K562 (cell line): ENCODE data around the gene DBP. TPM values are rescaled to one million over a fixed set of nuclear protein-coding genes. Genes with fewer than 3 reads are reported as not detected.

Experiments used
- ATAC-seq: fragments of 200-7000 bp; cut with Tn5 transposase; 3 replicates; pipeline ENCODE4 v1.9.1; 2020; ENCODE audit warnings: moderate library complexity
- BruUV-seq: library from RNA; stranded (reverse); fragments of 400-500 nt; replicated peaks from 2 replicates; lab custom pipeline; 2021; lab: Mats Ljungman, UMichigan
- CTCF ChIA-PET: fragments of 300-600 bp; formaldehyde crosslinking; extraction: SDS; loops from one replicate; lab custom pipeline; 2021; ENCODE audit warnings: low intra/inter-chr PET ratio; lab: Yijun Ruan, JAX
- POLR2A ChIA-PET: fragments of 300-600, 350-650 bp; sonication (Branson Sonifier 250); formaldehyde crosslinking; extraction: SDS; loops from one replicate; lab custom pipeline; 2021; ENCODE audit warnings: antibody characterized with exemption, inconsistent platforms; lab: Yijun Ruan, JAX
- DNase-seq, 4 experiments: peaks; one replicate each; pipeline versions ENCODE4 v3.0.0 to v3.0.0-alpha.2; 2011 to 2018; ENCODE audit warnings: low spot score in 3 of 4, mixed read lengths in 3 of 4; ENCODE audit errors: extremely low read depth in 1 of 4
- FAIRE-seq: peaks from 2 replicates; lab custom pipeline; 2011; peaks lifted over from hg19 to GRCh38; lab: Jason Lieb, UNC
- H2AFZ ChIP-seq: 2 replicates; pipeline ENCODE4 v1.6.0; 2011; ENCODE audit warnings: low read depth, low read length, control low read depth, inconsistent platforms
- H3K27ac ChIP-seq: fragments of 200-600 bp; 3 replicates; pipeline ENCODE4 v1.8.0; 2011; ENCODE audit warnings: low read depth, mild to moderate bottlenecking, control low read depth, inconsistent platforms, low read length, moderate library complexity, mixed read lengths; ENCODE audit errors: extremely low read depth
- H3K27me3 ChIP-seq, 2 experiments: fragments of 300-600 bp in 1 of 2; 2 replicates in 1 of 2; 3 replicates in 1 of 2; pipeline versions ENCODE4 v1.6.0 to v1.8.0; 2011; ENCODE audit warnings: inconsistent platforms in 2 of 2, low read length in 2 of 2, mild to moderate bottlenecking in 1 of 2, mixed read lengths in 1 of 2, moderate library complexity in 1 of 2; ENCODE audit not compliant: control insufficient read depth in 2 of 2, insufficient read depth in 2 of 2
- H3K36me3 ChIP-seq: fragments of 300-600 bp; 3 replicates; pipeline ENCODE4 v1.8.0; 2011; ENCODE audit warnings: mild to moderate bottlenecking, low read length, inconsistent platforms; ENCODE audit not compliant: control insufficient read depth, insufficient read depth
- H3K4me1 ChIP-seq, 2 experiments: fragments of 200-600 bp in 1 of 2; replicated peaks in 1 of 2; 2 replicates in 1 of 2; 3 replicates in 1 of 2; pipeline versions ENCODE4 v1.5.1 to v1.8.0; 2011; ENCODE audit warnings: inconsistent platforms in 2 of 2, low read length in 2 of 2, mild to moderate bottlenecking in 1 of 2, mixed read lengths in 1 of 2, moderate library complexity in 1 of 2; ENCODE audit not compliant: control insufficient read depth in 2 of 2, insufficient read depth in 2 of 2
- H3K4me2 ChIP-seq: 2 replicates; pipeline ENCODE4 v1.6.1; 2011; ENCODE audit warnings: low read length, control low read depth, inconsistent platforms, mixed read lengths; ENCODE audit not compliant: insufficient read depth
- H3K4me3 ChIP-seq: fragments of 200-600 bp; sonication (generic), shearing (Covaris generic); 2 replicates; pipeline ENCODE4 v1.5.1; 2016; ENCODE audit warnings: control low read depth, inconsistent platforms
- H3K79me2 ChIP-seq: fragments of 200-600 bp; 3 replicates; pipeline ENCODE4 v1.8.0; 2011; ENCODE audit warnings: low read length, inconsistent platforms; ENCODE audit not compliant: control insufficient read depth, insufficient read depth
- H3K9ac ChIP-seq, 2 experiments: 2 replicates each; pipeline versions ENCODE4 v1.6.0 to v1.6.1; 2011; ENCODE audit warnings: low read depth in 2 of 2, low read length in 2 of 2, control low read depth in 1 of 2, inconsistent platforms in 1 of 2, mild to moderate bottlenecking in 1 of 2, mixed read lengths in 1 of 2; ENCODE audit not compliant: insufficient read depth in 1 of 2
- H3K9me1 ChIP-seq: one replicate; pipeline ENCODE4 v1.6.0; 2011; ENCODE audit warnings: inconsistent platforms, mild to moderate bottlenecking, low read length, moderate library complexity; ENCODE audit not compliant: control insufficient read depth, insufficient read depth
- H3K9me3 ChIP-seq: replicated peaks from 2 replicates; pipeline ENCODE4 v1.5.1; 2011; ENCODE audit warnings: low read depth, low read length, inconsistent platforms; ENCODE audit not compliant: control insufficient read depth, insufficient read depth
- H4K20me1 ChIP-seq: replicated peaks from 2 replicates; pipeline ENCODE4 v1.6.1; 2011; ENCODE audit warnings: low read length, inconsistent platforms, mixed read lengths; ENCODE audit not compliant: control insufficient read depth, insufficient read depth
- ARNT ChIP-seq, 2 experiments: fragments of 450-650 bp; IDR thresholded peaks; 2 replicates each; pipeline ENCODE4 v1.6.1; 2016; ENCODE audit warnings: mild to moderate bottlenecking in 1 of 2
- DDX20 ChIP-seq: fragments of 450-650 bp; IDR thresholded peaks from 2 replicates; pipeline ENCODE4 v1.6.1; 2016; ENCODE audit warnings: missing genetic modification characterization, low read depth, mild to moderate bottlenecking, missing compliant biosample characterization, moderate library complexity
- GMEB1 ChIP-seq: fragments of 250-450 bp; sonication (Bioruptor Pico); IDR thresholded peaks from 2 replicates; pipeline ENCODE4 v1.4.0; 2020; ENCODE audit warnings: mild to moderate bottlenecking
- HES1 ChIP-seq: fragments of 450-650 bp; IDR thresholded peaks from 2 replicates; pipeline ENCODE4 v1.6.1; 2016; ENCODE audit warnings: low read depth, mild to moderate bottlenecking, moderate library complexity
- JUND ChIP-seq, 2 experiments: IDR thresholded peaks; 2 replicates in 1 of 2; 3 replicates in 1 of 2; pipeline ENCODE4 v1.6.1; 2011; ENCODE audit warnings: borderline replicate concordance in 2 of 2, low read depth in 2 of 2, low read length in 2 of 2, improper control_type of control experiment in 1 of 2, missing biosample characterization in 1 of 2, missing genetic modification characterization in 1 of 2, missing genetic modification reagents in 1 of 2
- KLF1 ChIP-seq: fragments of 450-650 bp; IDR thresholded peaks from 2 replicates; pipeline ENCODE4 v1.6.1; 2016; ENCODE audit warnings: missing genetic modification characterization, missing compliant biosample characterization
- MBD2 ChIP-seq: sonication (generic); IDR thresholded peaks from 2 replicates; pipeline ENCODE4 v1.6.1; 2016; ENCODE audit warnings: low read depth, borderline replicate concordance
- RCOR1 ChIP-seq, 2 experiments: IDR thresholded peaks; 2 replicates each; pipeline ENCODE4 v1.6.1; 2012; ENCODE audit warnings: low read depth in 2 of 2, low read length in 2 of 2, borderline replicate concordance in 1 of 2, improper control_type of control experiment in 1 of 2
- SMAD2 ChIP-seq: fragments of 150-350 bp; IDR thresholded peaks from 2 replicates; pipeline ENCODE4 v1.6.1; 2014; ENCODE audit warnings: low read depth, mild to moderate bottlenecking, low read length
- SMARCA4 ChIP-seq: fragments of 450-650 bp; IDR thresholded peaks from 2 replicates; pipeline ENCODE4 v1.6.1; 2016
- SRSF9 ChIP-seq: fragments of 200-400 bp; formaldehyde crosslinking; IDR thresholded peaks from 2 replicates; pipeline ENCODE4 v1.6.1; 2017; ENCODE audit warnings: low read depth, low read length, borderline replicate concordance
- TEAD4 ChIP-seq, 2 experiments: sonication (generic) in 1 of 2; formaldehyde crosslinking in 1 of 2; IDR thresholded peaks; 2 replicates each; pipeline versions ENCODE4 v1.6.1 to v1.8.0; 2012 to 2022; ENCODE audit warnings: borderline replicate concordance in 1 of 2, inconsistent platforms in 1 of 2, low read length in 1 of 2, mild to moderate bottlenecking in 1 of 2, missing genetic modification reagents in 1 of 2
- WHSC1 ChIP-seq: IDR thresholded peaks from one replicate; pipeline ENCODE4 v1.6.1; 2012; ENCODE audit warnings: low read length, control low read depth, inconsistent platforms
- WGBS: fragments of 100-300 bp; shearing (Covaris generic); methylation state at CpG from one replicate; pipeline ENCODE4 v1.1.6; 2016; ENCODE audit warnings: low coverage, mixed read lengths; ENCODE audit not compliant: insufficient coverage; ENCODE audit errors: missing lambda C conversion rate; 5-methylcytosine and 5-hydroxymethylcytosine counted together
- in situ Hi-C: fragments of 300-500 bp; cut with MboI; formaldehyde crosslinking; loops from 4 replicates; pipeline ENCODE4 v1.15.0; 2018; ENCODE audit warnings: inconsistent platforms, mixed read lengths
- intact Hi-C: fragments of 100-400 bp; cut with micrococcal nuclease; formaldehyde crosslinking; loops from 2 replicates; pipeline ENCODE4 v1.14.2; 2022
- polyA plus RNA-seq, 8 experiments: library from polyadenylated mRNA; depleted of rRNA in 4 of 8; stranded (reverse) in 5 of 8; unstranded in 3 of 8; fragments of >200 nt; fragmentation: Nextera tagmentation in 2 of 8; fragmentation: Illumina TruSeq in 1 of 8; extraction: Ambion mirVana in 2 of 8; extraction: Trizol in 1 of 8; gene quantifications; 2 replicates each; pipeline versions ENCODE4 v1.2.1 to v1.2.3, GENCODE V29; 2011 to 2014; ENCODE audit warnings: inconsistent platforms in 1 of 8, missing spikeins in 1 of 8
- total RNA-seq, 7 experiments: library from RNA; depleted of rRNA in 6 of 7; stranded (reverse); fragments of >200 nt in 6 of 7; fragmentation: Illumina TruSeq in 2 of 7; extraction: Trizol in 2 of 7; gene quantifications; 2 replicates each; pipeline versions ENCODE4 v1.2.1 to v1.2.3, GENCODE V29; 2011 to 2021; ENCODE audit warnings: low replicate concordance in 1 of 7
- TF ChIP-seq, protein P1 (sequence below): sonication (generic); formaldehyde crosslinking; IDR thresholded peaks from 2 replicates; pipeline ENCODE4 v1.8.1; 2023; ENCODE audit warnings: mild to moderate bottlenecking, missing genetic modification reagents, moderate library complexity
- TF ChIP-seq, protein P2 (sequence below), 2 experiments: fragments of 450-650 bp; IDR thresholded peaks; 2 replicates each; pipeline ENCODE4 v1.6.1; 2016

Gene DBP
- total and polyA plus RNA-seq, 9 of the 15 experiments (the other 6 are each of a cell fraction or from before 2014, with no cell fraction given) = 0.25 to 5.5 (median 1.8) TPM

DNA sequence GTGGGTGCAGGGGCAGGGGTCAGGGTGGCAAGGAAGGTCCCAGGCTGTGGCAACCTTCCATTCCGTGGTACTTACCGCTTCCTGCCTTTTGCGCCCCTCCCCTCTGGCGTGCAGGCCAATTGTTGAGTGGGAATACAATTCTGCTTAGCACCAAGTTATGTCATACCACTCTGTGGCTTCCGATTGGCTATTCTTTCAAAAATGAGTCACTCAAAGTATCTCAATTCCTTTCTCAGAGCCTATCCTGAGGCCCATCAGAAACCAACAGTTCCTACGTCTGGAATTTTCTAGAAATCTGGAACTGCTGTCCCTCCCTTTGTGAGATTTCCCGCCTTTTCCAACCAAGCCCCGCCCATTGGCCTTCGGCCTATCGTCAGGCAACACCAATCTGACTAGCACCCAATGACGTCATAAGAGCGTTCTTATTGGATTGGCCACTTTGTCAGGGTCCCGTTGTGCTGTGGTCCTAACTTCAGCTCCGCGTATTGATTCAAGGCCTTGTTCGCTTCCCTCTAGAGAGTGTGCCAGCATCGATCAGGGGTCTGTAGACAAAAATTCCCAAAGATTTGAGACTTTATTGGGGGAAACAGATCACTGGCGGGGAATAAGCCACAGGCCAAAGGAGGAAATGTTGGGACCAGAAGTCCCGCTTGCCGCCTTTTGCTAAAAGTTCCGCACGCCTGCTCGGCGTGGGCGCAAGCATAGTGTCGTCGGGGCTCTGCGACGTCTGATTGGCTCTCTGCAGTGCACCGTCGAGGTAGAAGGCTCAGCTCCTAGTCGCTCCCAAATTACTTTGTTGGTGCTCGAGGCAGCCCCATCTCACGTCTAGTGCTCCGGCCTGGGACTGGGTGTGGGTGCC, 23.9 kb upstream of the DBP start:
- Histone ChIP-seq H3K79me2 (no peaks in the 10 kb centered on the region), H3K36me3 (no peaks in the 10 kb centered on the region), H3K9ac (peak overlapping the region in 1 of 2 experiments; percentile 17; a peak in 2 of 4 replicates), H3K4me1 (peaks cover 11 to 14% of the 10 kb centered on the region in 2 experiments), H4K20me1 (no peaks in the 10 kb centered on the region), H3K27me3 (no peaks in the 10 kb centered on the region), H2AFZ (peak overlapping the region; percentile 82), H3K4me2 (peak overlapping the region; percentile 64), H3K9me1 (no peaks in the 10 kb centered on the region), H3K9me3 (no peaks in the 10 kb centered on the region), H3K27ac (peak overlapping the region; percentile 55), H3K4me3 (no peak overlapping the region)
- in situ Hi-C loops = no loop called here
- BruUV-seq = no TSS peak
- 33% methylated on average over 24 of the region's 35 CpGs for WGBS
- ATAC-seq (peak; percentile 96), FAIRE-seq (peak; percentile 98), DNase-seq (peak; percentile 86 to 95 (median 92))
- ChIA-PET CTCF (no interaction called here), POLR2A (interaction anchor here (1.0 kb wide), 1 partner anchor 58 kb away, joined by 3 read pairs; no protein-coding TSS in a partner anchor)
- intact Hi-C loops = no loop called here
- no peak for TF ChIP-seq DDX20 (tag)
- TF ChIP-seq HES1 = 0 out of 2 replicates have a peak, but pooled peaks have one; percentile 33
- no peak for TF ChIP-seq RCOR1 (IDR thresholded peaks at IDR 0.05; ENCODE audit: borderline replicate concordance in 1 of 2, low read depth in 2 of 2, low read length in 2 of 2)
- no peak for TF ChIP-seq SMAD2
- no peak for TF ChIP-seq WHSC1
- TF ChIP-seq TEAD4 (IDR thresholded peaks at IDR 0.05; ENCODE audit: low read length) = no peak
- no peak for TF ChIP-seq TEAD4 (CRISPR knock-in tag; IDR thresholded peaks at IDR 0.05; ENCODE audit: borderline replicate concordance)
- TF ChIP-seq ARNT (IDR thresholded peaks at IDR 0.05) = peak in 1 of 2 experiments; percentile 92; a peak in 1 of 4 replicates
- no peak for TF ChIP-seq SRSF9
- TF ChIP-seq SMARCA4 = 0 out of 2 replicates have a peak, but pooled peaks have one; percentile 8
- TF ChIP-seq MBD2 = peak; percentile 81; the same call in 1 of the 2 replicates
- TF ChIP-seq KLF1 (tag) = no peak
- TF ChIP-seq GMEB1 = no peak
- TF ChIP-seq, protein P1, sequence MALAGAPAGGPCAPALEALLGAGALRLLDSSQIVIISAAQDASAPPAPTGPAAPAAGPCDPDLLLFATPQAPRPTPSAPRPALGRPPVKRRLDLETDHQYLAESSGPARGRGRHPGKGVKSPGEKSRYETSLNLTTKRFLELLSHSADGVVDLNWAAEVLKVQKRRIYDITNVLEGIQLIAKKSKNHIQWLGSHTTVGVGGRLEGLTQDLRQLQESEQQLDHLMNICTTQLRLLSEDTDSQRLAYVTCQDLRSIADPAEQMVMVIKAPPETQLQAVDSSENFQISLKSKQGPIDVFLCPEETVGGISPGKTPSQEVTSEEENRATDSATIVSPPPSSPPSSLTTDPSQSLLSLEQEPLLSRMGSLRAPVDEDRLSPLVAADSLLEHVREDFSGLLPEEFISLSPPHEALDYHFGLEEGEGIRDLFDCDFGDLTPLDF = peak; percentile 99
- TF ChIP-seq, protein P2, sequence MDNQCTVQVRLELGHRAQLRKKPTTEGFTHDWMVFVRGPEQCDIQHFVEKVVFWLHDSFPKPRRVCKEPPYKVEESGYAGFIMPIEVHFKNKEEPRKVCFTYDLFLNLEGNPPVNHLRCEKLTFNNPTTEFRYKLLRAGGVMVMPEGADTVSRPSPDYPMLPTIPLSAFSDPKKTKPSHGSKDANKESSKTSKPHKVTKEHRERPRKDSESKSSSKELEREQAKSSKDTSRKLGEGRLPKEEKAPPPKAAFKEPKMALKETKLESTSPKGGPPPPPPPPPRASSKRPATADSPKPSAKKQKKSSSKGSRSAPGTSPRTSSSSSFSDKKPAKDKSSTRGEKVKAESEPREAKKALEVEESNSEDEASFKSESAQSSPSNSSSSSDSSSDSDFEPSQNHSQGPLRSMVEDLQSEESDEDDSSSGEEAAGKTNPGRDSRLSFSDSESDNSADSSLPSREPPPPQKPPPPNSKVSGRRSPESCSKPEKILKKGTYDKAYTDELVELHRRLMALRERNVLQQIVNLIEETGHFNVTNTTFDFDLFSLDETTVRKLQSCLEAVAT (IDR thresholded peaks at IDR 0.05) = peak in 1 of 2 experiments; percentile 91; a peak in 2 of 4 replicates
- peak; percentile 94 for TF ChIP-seq JUND (IDR thresholded peaks at IDR 0.05; ENCODE audit: borderline replicate concordance, low read depth, low read length)
- peak; percentile 92 for TF ChIP-seq JUND (tag; IDR thresholded peaks at IDR 0.05; ENCODE audit: borderline replicate concordance, low read depth, low read length)
